Measurements from ENCODE around the gene KRT6C.
"Not testable (repeated sequence)": the region's sequence is repeated elsewhere in the genome, so short reads cannot be mapped to it uniquely, and the experiment has no call there.

KRT6C gene

GRCh38 chr12:52515927-52516831 lies 42.6 kb upstream of the KRT6C start:
- H3K9me3 ChIP-seq (ENCODE audit: control insufficient read depth, low read length) = no peaks in the 10 kb centered on the region

DNA sequence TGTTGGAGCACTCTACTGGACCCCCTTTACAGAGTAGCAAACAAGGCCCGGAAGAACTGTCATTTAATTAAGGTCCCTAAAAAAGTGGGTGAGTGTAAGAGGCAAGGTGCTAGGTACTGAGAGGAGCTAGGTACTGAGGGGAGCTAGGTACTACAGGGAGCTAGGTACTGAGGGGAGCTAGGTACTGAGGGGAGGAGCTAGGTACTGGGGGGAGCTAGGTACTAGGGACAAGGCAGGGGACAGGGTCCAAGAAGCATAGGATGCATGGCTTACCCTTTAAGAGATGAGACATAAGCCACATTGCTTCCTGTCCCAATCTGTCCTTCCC lies 41.7 kb upstream of the KRT6C start:
- no peaks in the 10 kb centered on the region for H3K27me3 ChIP-seq (ENCODE audit: control insufficient read depth, insufficient read depth, low read length, poor library complexity, severe bottlenecking)
- 96 to 100% methylated on average over 1 of the region's 1 CpG for WGBS, 2 experiments
- H3K27ac ChIP-seq (ENCODE audit: insufficient read depth, low read depth, low read length, poor library complexity, severe bottlenecking) = no peak overlapping the region
- H3K4me1 ChIP-seq (ENCODE audit: control insufficient read depth, insufficient read depth, low read length) = no peaks in the 10 kb centered on the region
- H3K36me3 ChIP-seq (ENCODE audit: control insufficient read depth, insufficient read depth, low read length) = no peaks in the 10 kb centered on the region
- no peak overlapping the region for H3K4me3 ChIP-seq (ENCODE audit: insufficient read depth, low read depth, low read length)
- H3K9me3 ChIP-seq (ENCODE audit: control insufficient read depth, low read length) = no peaks in the 10 kb centered on the region

More at GRCh38 chr12:52515927-52516831, 42.6 kb upstream of the KRT6C start:
- Histone ChIP-seq H3K4me1 (ENCODE audit: control insufficient read depth, insufficient read depth, low read length) (no peaks in the 10 kb centered on the region), H3K27ac (ENCODE audit: insufficient read depth, low read depth, low read length, poor library complexity, severe bottlenecking) (no peak overlapping the region), H3K4me3 (ENCODE audit: insufficient read depth, low read depth, low read length) (no peak overlapping the region), H3K36me3 (ENCODE audit: control insufficient read depth, insufficient read depth, low read length) (no peaks in the 10 kb centered on the region), H3K27me3 (ENCODE audit: control insufficient read depth, insufficient read depth, low read length, poor library complexity, severe bottlenecking) (no peaks in the 10 kb centered on the region)
- WGBS, 2 experiments = 93 to 94% methylated on average over 15 of the region's 15 CpGs

- no peaks in the 10 kb centered on the region for H3K27me3 ChIP-seq (ENCODE audit: control insufficient read depth, insufficient read depth, low read length, poor library complexity, severe bottlenecking)
- 93 to 94% methylated on average over 14 of the region's 14 CpGs for WGBS, 2 experiments
- H3K36me3 ChIP-seq (ENCODE audit: control insufficient read depth, insufficient read depth, low read length) = no peaks in the 10 kb centered on the region
- no peaks in the 10 kb centered on the region for H3K4me1 ChIP-seq (ENCODE audit: control insufficient read depth, insufficient read depth, low read length)
- no peak overlapping the region for H3K27ac ChIP-seq (ENCODE audit: insufficient read depth, low read depth, low read length, poor library complexity, severe bottlenecking)
- no peak overlapping the region for H3K4me3 ChIP-seq (ENCODE audit: insufficient read depth, low read depth, low read length)
- no peaks in the 10 kb centered on the region for H3K9me3 ChIP-seq (ENCODE audit: control insufficient read depth, low read length)
These were observed 41.1 kb upstream of the KRT6C start for GRCh38 chr12:52514471-52515318.

- Histone ChIP-seq H3K36me3 (ENCODE audit: control insufficient read depth, insufficient read depth, low read length) (no peaks in the 10 kb centered on the region), H3K27me3 (ENCODE audit: control insufficient read depth, insufficient read depth, low read length, poor library complexity, severe bottlenecking) (no peaks in the 10 kb centered on the region), H3K4me3 (ENCODE audit: insufficient read depth, low read depth, low read length) (no peak overlapping the region), H3K9me3 (ENCODE audit: control insufficient read depth, low read length) (no peaks in the 10 kb centered on the region), H3K27ac (ENCODE audit: insufficient read depth, low read depth, low read length, poor library complexity, severe bottlenecking) (no peak overlapping the region), H3K4me1 (ENCODE audit: control insufficient read depth, insufficient read depth, low read length) (no peaks in the 10 kb centered on the region)
- 95 to 97% methylated on average over 6 of the region's 6 CpGs for WGBS, 2 experiments
These were observed 40.1 kb upstream of the KRT6C start for GRCh38 chr12:52513736-52514135.

GRCh38 chr12:52508211-52508610 lies 34.6 kb upstream of the KRT6C start:
- H3K4me1 ChIP-seq (ENCODE audit: control insufficient read depth, insufficient read depth, low read length) = no peaks in the 10 kb centered on the region
- H3K9me3 ChIP-seq (ENCODE audit: control insufficient read depth, low read length) = no peaks in the 10 kb centered on the region
- 92 to 97% methylated on average over 5 of the region's 5 CpGs for WGBS, 2 experiments
- H3K36me3 ChIP-seq (ENCODE audit: control insufficient read depth, insufficient read depth, low read length) = no peaks in the 10 kb centered on the region
- no peak overlapping the region for H3K4me3 ChIP-seq (ENCODE audit: insufficient read depth, low read depth, low read length)
- H3K27ac ChIP-seq (ENCODE audit: insufficient read depth, low read depth, low read length, poor library complexity, severe bottlenecking) = no peak overlapping the region
- no peaks in the 10 kb centered on the region for H3K27me3 ChIP-seq (ENCODE audit: control insufficient read depth, insufficient read depth, low read length, poor library complexity, severe bottlenecking)

GRCh38 chr12:52506858-52507715 lies 33.5 kb upstream of the KRT6C start:
- Histone ChIP-seq H3K4me1 (ENCODE audit: control insufficient read depth, insufficient read depth, low read length) (no peaks in the 10 kb centered on the region), H3K9me3 (ENCODE audit: control insufficient read depth, low read length) (no peaks in the 10 kb centered on the region), H3K4me3 (ENCODE audit: insufficient read depth, low read depth, low read length) (no peak overlapping the region), H3K27me3 (ENCODE audit: control insufficient read depth, insufficient read depth, low read length, poor library complexity, severe bottlenecking) (no peaks in the 10 kb centered on the region), H3K36me3 (ENCODE audit: control insufficient read depth, insufficient read depth, low read length) (no peaks in the 10 kb centered on the region), H3K27ac (ENCODE audit: insufficient read depth, low read depth, low read length, poor library complexity, severe bottlenecking) (no peak overlapping the region)
- 50 to 51% methylated on average over 4 of the region's 4 CpGs for WGBS, 2 experiments

DNA sequence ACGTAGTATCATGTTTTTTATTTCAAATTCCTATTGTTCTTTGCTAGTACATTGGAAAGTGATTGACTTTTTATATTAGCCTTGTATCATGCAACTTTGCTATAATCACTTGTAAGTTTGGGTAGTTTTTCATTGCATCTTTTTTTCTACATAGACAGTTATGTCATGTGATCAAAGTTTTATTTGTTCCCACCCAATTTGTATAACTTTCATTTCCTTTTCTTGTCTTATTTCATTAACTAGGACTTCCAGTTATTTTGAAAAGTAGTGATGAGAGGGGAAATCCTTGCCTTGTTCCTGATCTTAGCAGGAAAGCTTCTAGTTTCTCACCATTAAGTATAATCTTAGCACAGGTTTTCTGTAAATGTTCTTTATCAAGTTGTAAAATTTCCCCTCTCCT lies 29.3 kb upstream of the KRT6C start:
- WGBS, 2 experiments = 80% methylated on average over 1 of the region's 1 CpG; no CpG with 5 or more reads in 1 of the 2 experiments
- Histone ChIP-seq H3K4me1 (ENCODE audit: control insufficient read depth, insufficient read depth, low read length) (no peaks in the 10 kb centered on the region), H3K36me3 (ENCODE audit: control insufficient read depth, insufficient read depth, low read length) (no peaks in the 10 kb centered on the region), H3K9me3 (ENCODE audit: control insufficient read depth, low read length) (no peaks in the 10 kb centered on the region), H3K27ac (ENCODE audit: insufficient read depth, low read depth, low read length, poor library complexity, severe bottlenecking) (no peak overlapping the region), H3K27me3 (ENCODE audit: control insufficient read depth, insufficient read depth, low read length, poor library complexity, severe bottlenecking) (no peaks in the 10 kb centered on the region), H3K4me3 (ENCODE audit: insufficient read depth, low read depth, low read length) (no peak overlapping the region)

GRCh38 chr12:52501490-52501889 lies 27.9 kb upstream of the KRT6C start:
- peaks cover 8% of the 10 kb centered on the region for H3K4me1 ChIP-seq (ENCODE audit: control insufficient read depth, insufficient read depth, low read length)
- no peaks in the 10 kb centered on the region for H3K36me3 ChIP-seq (ENCODE audit: control insufficient read depth, insufficient read depth, low read length)
- H3K27me3 ChIP-seq (ENCODE audit: control insufficient read depth, insufficient read depth, low read length, poor library complexity, severe bottlenecking) = no peaks in the 10 kb centered on the region
- no peak overlapping the region for H3K27ac ChIP-seq (ENCODE audit: insufficient read depth, low read depth, low read length, poor library complexity, severe bottlenecking)
- H3K4me3 ChIP-seq (ENCODE audit: insufficient read depth, low read depth, low read length) = no peak overlapping the region
- H3K9me3 ChIP-seq (ENCODE audit: control insufficient read depth, low read length) = no peaks in the 10 kb centered on the region
- WGBS, 2 experiments = 89 to 90% methylated on average over 7 of the region's 7 CpGs

DNA sequence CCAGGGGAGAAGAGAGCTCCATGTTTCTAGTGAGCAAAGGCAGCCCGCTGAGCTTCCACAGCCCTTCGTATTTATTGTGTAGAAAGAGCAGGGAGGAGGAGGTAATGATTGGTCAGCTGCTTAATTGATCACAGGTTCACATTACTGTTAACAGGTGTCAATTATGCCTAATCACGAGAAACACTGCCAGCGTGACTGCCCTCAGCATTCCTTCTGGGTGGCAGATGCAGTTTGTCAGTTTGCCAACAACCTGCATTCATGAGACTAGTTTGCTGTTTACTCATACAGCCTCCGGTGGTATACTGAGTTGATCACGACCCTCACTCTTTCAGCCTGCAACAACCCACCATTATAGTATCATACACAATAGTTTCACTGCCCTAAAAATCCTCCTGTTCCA lies 27.0 kb upstream of the KRT6C start:
- H3K27me3 ChIP-seq (ENCODE audit: control insufficient read depth, insufficient read depth, low read length, poor library complexity, severe bottlenecking); H3K27ac ChIP-seq (ENCODE audit: insufficient read depth, low read depth, low read length, poor library complexity, severe bottlenecking); H3K9me3 ChIP-seq (ENCODE audit: control insufficient read depth, low read length); H3K36me3 ChIP-seq (ENCODE audit: control insufficient read depth, insufficient read depth, low read length); H3K4me3 ChIP-seq (ENCODE audit: insufficient read depth, low read depth, low read length): not testable (repeated sequence)
- WGBS, 2 experiments = 91 to 94% methylated on average over 6 of the region's 6 CpGs
- peaks cover 16% of the 10 kb centered on the region for H3K4me1 ChIP-seq (ENCODE audit: control insufficient read depth, insufficient read depth, low read length)
